ENCODE data around the gene LNX1. TPM values are rescaled to one million over a fixed set of nuclear protein-coding genes. Genes with fewer than 3 reads are reported as not detected.

The LNX1 gene
- polyA plus RNA-seq, 3 donors from 2014 or later: 0.06 to 0.18 (median 0.12) TPM

- Mint-ChIP-seq H3K9me3 (peaks cover 0 to 1% (median 0%) of the 10 kb centered on the region in 6 donors), H3K27me3 (ENCODE audit: low read depth in 3 of 3) (peaks cover 0 to 2% (median 0%) of the 10 kb centered on the region in 3 donors), H3K27ac (no peak overlapping the region), H3K4me3 (no peak overlapping the region), H3K36me3 (no peaks in the 10 kb centered on the region), H3K4me1 (no peaks in the 10 kb centered on the region)
- no peak for DNase-seq
Measured at GRCh38 chr4:53576676-53577372, 14.5 kb downstream of the LNX1 start.

DNA sequence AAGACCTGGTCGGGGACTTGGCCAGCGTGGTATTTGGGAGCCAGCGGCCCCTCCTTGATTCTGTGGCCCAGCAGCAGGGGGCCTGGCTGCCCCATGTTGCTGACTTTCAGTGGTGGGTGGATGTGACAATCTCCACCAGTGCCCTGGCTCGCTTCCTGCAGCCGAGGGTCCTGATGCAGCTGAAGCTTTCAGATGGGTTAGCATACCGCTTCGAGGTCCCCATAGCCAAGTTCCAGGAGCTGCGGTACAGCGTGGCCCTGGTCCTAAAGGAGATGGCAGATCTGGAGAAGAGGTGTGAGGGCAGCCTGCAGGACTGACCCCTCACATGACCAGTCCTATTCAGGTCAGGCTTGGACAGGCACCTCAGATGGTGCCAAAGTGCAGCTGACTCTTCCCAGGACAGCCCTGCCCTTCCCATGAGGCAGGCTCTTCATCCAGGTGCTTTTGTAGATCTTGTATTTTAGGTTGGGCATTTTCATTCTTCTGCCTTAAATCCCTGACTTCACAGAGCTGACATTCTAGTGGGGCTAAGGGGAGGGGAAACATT lies 15.1 kb downstream of the LNX1 start:
- no peaks in the 10 kb centered on the region for H3K36me3 Mint-ChIP-seq
- H3K4me1 Mint-ChIP-seq: no peaks in the 10 kb centered on the region
- peaks cover 0 to 1% (median 0%) of the 10 kb centered on the region in 6 donors for H3K9me3 Mint-ChIP-seq
- DNase-seq: no peak
- no peak overlapping the region for H3K27ac Mint-ChIP-seq
- peaks cover 0 to 2% (median 0%) of the 10 kb centered on the region in 3 donors for H3K27me3 Mint-ChIP-seq (ENCODE audit: low read depth in 3 of 3)
- H3K4me3 Mint-ChIP-seq: no peak overlapping the region

DNA sequence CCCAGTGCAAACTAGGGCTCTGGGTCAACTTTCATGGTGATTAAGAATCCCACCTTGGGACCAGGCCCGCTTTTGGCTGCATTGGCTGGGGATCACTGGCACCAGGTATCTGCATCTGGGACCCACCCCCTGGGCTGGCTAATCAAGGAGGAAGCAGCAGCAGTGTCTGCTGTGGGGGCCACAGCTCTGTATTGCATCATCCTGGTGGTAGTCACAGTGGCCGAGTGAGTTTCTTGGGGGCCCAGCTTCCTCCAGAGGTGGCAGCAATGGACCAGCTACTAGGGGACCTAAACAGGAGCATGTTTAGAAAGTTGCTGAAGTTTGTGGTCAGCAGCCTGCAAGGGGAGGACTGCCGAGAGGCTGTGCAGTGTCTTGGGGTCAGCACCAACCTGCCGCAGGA lies 15.7 kb downstream of the LNX1 start:
- H3K4me3 Mint-ChIP-seq: no peak overlapping the region
- H3K4me1 Mint-ChIP-seq: no peaks in the 10 kb centered on the region
- H3K27ac Mint-ChIP-seq: no peak overlapping the region
- DNase-seq: no peak
- peaks cover 0 to 2% (median 0%) of the 10 kb centered on the region in 3 donors for H3K27me3 Mint-ChIP-seq (ENCODE audit: low read depth in 3 of 3)
- no peaks in the 10 kb centered on the region for H3K36me3 Mint-ChIP-seq
- peaks cover 0 to 1% (median 0%) of the 10 kb centered on the region in 6 donors for H3K9me3 Mint-ChIP-seq

- Mint-ChIP-seq H3K4me3 (no peak overlapping the region), H3K27ac (no peak overlapping the region), H3K36me3 (no peaks in the 10 kb centered on the region), H3K27me3 (ENCODE audit: low read depth in 3 of 3) (peaks cover 0 to 2% (median 0%) of the 10 kb centered on the region in 3 donors), H3K9me3 (no peaks in the 10 kb centered on the region), H3K4me1 (no peaks in the 10 kb centered on the region)
- no peak for DNase-seq
Measured at GRCh38 chr4:53574528-53574927, 16.8 kb downstream of the LNX1 start.

GRCh38 chr4:53573696-53574095 lies 17.6 kb downstream of the LNX1 start:
- H3K9me3 Mint-ChIP-seq: no peaks in the 10 kb centered on the region
- H3K27ac Mint-ChIP-seq: no peak overlapping the region
- H3K4me3 Mint-ChIP-seq: no peak overlapping the region
- no peaks in the 10 kb centered on the region for H3K36me3 Mint-ChIP-seq
- peaks cover 0 to 2% (median 0%) of the 10 kb centered on the region in 3 donors for H3K27me3 Mint-ChIP-seq (ENCODE audit: low read depth in 3 of 3)
- no peaks in the 10 kb centered on the region for H3K4me1 Mint-ChIP-seq
- DNase-seq: no peak

GRCh38 chr4:53572600-53572994 lies 18.7 kb downstream of the LNX1 start:
- no peaks in the 10 kb centered on the region for H3K9me3 Mint-ChIP-seq
- H3K27me3 Mint-ChIP-seq (ENCODE audit: low read depth in 3 of 3): peaks cover 0 to 2% (median 0%) of the 10 kb centered on the region in 3 donors
- no peaks in the 10 kb centered on the region for H3K36me3 Mint-ChIP-seq
- no peak for DNase-seq
- no peak overlapping the region for H3K27ac Mint-ChIP-seq
- H3K4me3 Mint-ChIP-seq: no peak overlapping the region
- no peaks in the 10 kb centered on the region for H3K4me1 Mint-ChIP-seq

- Mint-ChIP-seq H3K36me3 (no peaks in the 10 kb centered on the region), H3K9me3 (no peaks in the 10 kb centered on the region), H3K27ac (no peak overlapping the region), H3K4me3 (no peak overlapping the region), H3K27me3 (ENCODE audit: low read depth in 3 of 3) (peaks cover 0 to 2% (median 0%) of the 10 kb centered on the region in 3 donors), H3K4me1 (no peaks in the 10 kb centered on the region)
- DNase-seq: no peak
Measured at GRCh38 chr4:53571936-53572599, 19.2 kb downstream of the LNX1 start.

- Mint-ChIP-seq H3K27me3 (ENCODE audit: low read depth in 3 of 3) (peaks cover 0 to 4% (median 2%) of the 10 kb centered on the region in 3 donors), H3K27ac (no peak overlapping the region), H3K36me3 (no peaks in the 10 kb centered on the region), H3K4me1 (no peaks in the 10 kb centered on the region), H3K4me3 (no peak overlapping the region), H3K9me3 (no peaks in the 10 kb centered on the region)
- no peak for DNase-seq
Measured at GRCh38 chr4:53563824-53564223, 27.5 kb downstream of the LNX1 start.

DNA sequence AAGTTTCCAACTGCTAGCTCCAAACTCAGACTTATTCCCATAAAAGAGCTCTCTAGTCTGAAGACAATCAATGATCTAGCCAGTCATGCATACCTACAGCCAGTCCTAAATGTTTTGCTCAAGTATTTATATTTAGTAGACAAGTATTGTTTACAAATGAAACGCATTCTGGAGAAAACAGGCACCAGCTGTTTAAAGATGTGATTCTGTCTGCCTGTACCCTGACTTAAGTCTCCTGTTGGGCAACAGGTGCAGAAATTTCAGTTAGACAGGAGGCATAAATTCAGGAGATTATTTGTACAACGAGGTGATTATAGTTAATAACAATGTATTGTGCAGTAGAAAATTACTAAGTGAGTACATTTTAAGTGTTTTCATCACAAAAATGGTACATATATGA lies 28.9 kb downstream of the LNX1 start:
- no peak overlapping the region for H3K27ac Mint-ChIP-seq
- H3K9me3 Mint-ChIP-seq: no peaks in the 10 kb centered on the region
- H3K4me3 Mint-ChIP-seq: no peak overlapping the region
- DNase-seq: no peak
- H3K36me3 Mint-ChIP-seq: no peaks in the 10 kb centered on the region
- H3K4me1 Mint-ChIP-seq: no peaks in the 10 kb centered on the region
- peaks cover 0 to 7% (median 4%) of the 10 kb centered on the region in 3 donors for H3K27me3 Mint-ChIP-seq (ENCODE audit: low read depth in 3 of 3)

GRCh38 chr4:53559021-53559620 lies 32.2 kb downstream of the LNX1 start:
- Mint-ChIP-seq H3K27me3 (ENCODE audit: low read depth in 3 of 3) (peaks cover 3 to 7% (median 4%) of the 10 kb centered on the region in 3 donors), H3K4me3 (no peak overlapping the region), H3K9me3 (no peaks in the 10 kb centered on the region), H3K27ac (no peak overlapping the region), H3K36me3 (no peaks in the 10 kb centered on the region), H3K4me1 (no peaks in the 10 kb centered on the region)
- DNase-seq: no peak

DNA sequence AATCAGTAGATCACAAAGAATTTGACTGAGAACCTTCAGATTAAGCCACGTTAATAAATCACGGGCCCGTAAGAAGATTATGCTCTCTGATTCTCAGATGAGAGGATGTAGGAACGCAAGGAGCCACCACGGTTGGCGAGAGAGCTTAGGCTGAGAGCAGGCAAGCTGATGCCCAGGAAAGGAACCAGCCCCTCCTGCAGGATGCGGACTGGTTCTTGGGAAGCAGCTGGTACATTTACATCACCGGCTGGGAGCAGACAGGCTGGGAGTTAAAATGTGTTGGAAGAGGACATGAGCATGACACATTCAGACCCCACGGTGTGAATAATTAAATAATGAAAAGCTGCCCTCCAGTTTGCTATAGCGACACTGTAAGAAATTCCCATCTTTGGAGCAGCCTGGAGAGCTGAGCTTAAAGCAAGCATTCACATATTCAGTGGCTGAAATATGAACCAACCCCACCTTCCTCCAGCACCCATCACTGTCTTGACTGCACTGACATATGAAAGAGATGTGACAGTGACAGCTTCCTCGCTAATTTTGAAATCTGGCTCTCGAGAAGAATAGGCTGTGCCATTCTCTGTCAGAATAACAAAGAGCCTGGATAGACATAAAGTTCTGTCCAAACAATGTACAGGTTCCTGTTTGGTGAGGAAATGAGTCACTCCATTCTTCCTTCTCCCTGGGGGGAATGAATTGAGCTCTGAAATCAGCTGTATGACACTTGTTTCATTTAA lies 33.1 kb downstream of the LNX1 start:
- Mint-ChIP-seq H3K9me3 (no peaks in the 10 kb centered on the region), H3K4me1 (no peaks in the 10 kb centered on the region), H3K27ac (no peak overlapping the region), H3K27me3 (ENCODE audit: low read depth in 3 of 3) (peaks cover 3 to 7% (median 4%) of the 10 kb centered on the region in 3 donors), H3K36me3 (no peaks in the 10 kb centered on the region), H3K4me3 (no peak overlapping the region)
- no peak for DNase-seq

DNA sequence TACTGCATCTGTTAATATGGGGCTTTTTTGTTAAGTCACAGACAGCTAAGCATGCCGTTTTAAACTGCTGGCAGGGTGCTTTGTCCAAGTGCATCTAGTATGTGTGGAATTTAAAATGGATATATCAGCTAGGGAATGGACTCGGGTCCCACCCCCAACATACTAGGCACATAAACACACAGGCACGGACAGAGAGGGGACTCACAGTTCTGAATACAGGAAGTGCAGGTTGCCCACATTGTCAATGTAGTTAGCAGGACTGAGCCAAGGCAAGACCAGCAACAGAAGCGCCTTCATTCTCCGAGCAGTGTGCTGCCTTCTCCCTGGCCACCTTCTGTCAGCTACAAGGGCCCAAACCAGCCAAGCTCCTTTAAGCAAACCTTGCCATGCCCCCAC lies 33.6 kb downstream of the LNX1 start:
- no peak for DNase-seq
- H3K4me3 Mint-ChIP-seq: no peak overlapping the region
- H3K9me3 Mint-ChIP-seq: no peaks in the 10 kb centered on the region
- peaks cover 3 to 7% (median 4%) of the 10 kb centered on the region in 3 donors for H3K27me3 Mint-ChIP-seq (ENCODE audit: low read depth in 3 of 3)
- H3K36me3 Mint-ChIP-seq: no peaks in the 10 kb centered on the region
- H3K27ac Mint-ChIP-seq: no peak overlapping the region
- H3K4me1 Mint-ChIP-seq: no peaks in the 10 kb centered on the region

- Mint-ChIP-seq H3K4me1 (no peaks in the 10 kb centered on the region), H3K9me3 (no peaks in the 10 kb centered on the region), H3K27me3 (ENCODE audit: low read depth in 3 of 3) (peaks cover 3 to 5% (median 4%) of the 10 kb centered on the region in 3 donors), H3K27ac (no peak overlapping the region), H3K4me3 (no peak overlapping the region), H3K36me3 (no peaks in the 10 kb centered on the region)
- DNase-seq: no peak
Measured at GRCh38 chr4:53556651-53557050, 34.6 kb downstream of the LNX1 start.

Measured in immature natural killer cell (primary cell).